Measurements from ENCODE around the gene RSBN1. TPM values are rescaled to one million over a fixed set of nuclear protein-coding genes. Genes with fewer than 3 reads are reported as not detected.

The RSBN1 gene
- total RNA-seq, 4 donors from 2014 or later: 17.1 to 29.1 (median 22.2) TPM

- 97% methylated on average over 6 of the region's 6 CpGs for WGBS
- peaks cover 43% of the 10 kb centered on the region for H3K4me1 ChIP-seq
These were observed 7.1 kb downstream of the RSBN1 start for GRCh38 chr1:113805256-113805531.

GRCh38 chr1:113804421-113805255 is 7.6 kb downstream of the RSBN1 start:
- peaks cover 40% of the 10 kb centered on the region for H3K4me1 ChIP-seq
- 67% methylated on average over 8 of the region's 8 CpGs for WGBS

More at GRCh38 chr1:113805256-113805531, 7.1 kb downstream of the RSBN1 start:
- DNase-seq (ENCODE audit: low spot score in 2 of 2): no peak
- no peak overlapping the region for H3K27ac ChIP-seq
- TF ChIP-seq EP300 (IDR thresholded peaks at IDR 0.05) (no peak), POLR2AphosphoS5 (IDR thresholded peaks at IDR 0.05) (no peak), POLR2A (IDR thresholded peaks at IDR 0.05) (no peak)
- no peaks in the 10 kb centered on the region for H3K9me3 ChIP-seq
- no peaks in the 10 kb centered on the region for H3K27me3 ChIP-seq
- H3K36me3 ChIP-seq: no peaks in the 10 kb centered on the region
- no peak overlapping the region for H3K4me3 ChIP-seq

GRCh38 chr1:113802367-113803007 is 9.8 kb downstream of the RSBN1 start:
- no peaks in the 10 kb centered on the region for H3K9me3 ChIP-seq
- no peak overlapping the region for H3K4me3 ChIP-seq
- H3K36me3 ChIP-seq: peaks cover 2% of the 10 kb centered on the region
- peaks cover 28% of the 10 kb centered on the region for H3K4me1 ChIP-seq
- WGBS: 95% methylated on average over 3 of the region's 3 CpGs
- DNase-seq (ENCODE audit: low spot score in 2 of 2): no peak
- no peak overlapping the region for H3K27ac ChIP-seq
- no peak for TF ChIP-seq EP300 (IDR thresholded peaks at IDR 0.05)
- no peak for TF ChIP-seq CTCF (IDR thresholded peaks at IDR 0.05)
- TF ChIP-seq POLR2A (IDR thresholded peaks at IDR 0.05): no peak
- no peak for TF ChIP-seq POLR2AphosphoS5 (IDR thresholded peaks at IDR 0.05)
- H3K27me3 ChIP-seq: no peaks in the 10 kb centered on the region

More at GRCh38 chr1:113804421-113805255, 7.6 kb downstream of the RSBN1 start:
- H3K9me3 ChIP-seq: no peaks in the 10 kb centered on the region
- no peak overlapping the region for H3K27ac ChIP-seq
- no peak for DNase-seq (ENCODE audit: low spot score in 2 of 2)
- H3K36me3 ChIP-seq: no peaks in the 10 kb centered on the region
- H3K27me3 ChIP-seq: no peaks in the 10 kb centered on the region
- H3K4me3 ChIP-seq: no peak overlapping the region
- TF ChIP-seq EP300 (IDR thresholded peaks at IDR 0.05): no peak
- no peak for TF ChIP-seq CTCF (IDR thresholded peaks at IDR 0.05)
- TF ChIP-seq POLR2A (IDR thresholded peaks at IDR 0.05): no peak
- no peak for TF ChIP-seq POLR2AphosphoS5 (IDR thresholded peaks at IDR 0.05)

- no peak for DNase-seq (ENCODE audit: low spot score in 2 of 2)
- WGBS: 62% methylated on average over 3 of the region's 3 CpGs
- TF ChIP-seq POLR2A (IDR thresholded peaks at IDR 0.05) (no peak), EP300 (IDR thresholded peaks at IDR 0.05) (no peak), CTCF (IDR thresholded peaks at IDR 0.05) (no peak), POLR2AphosphoS5 (IDR thresholded peaks at IDR 0.05) (no peak)
- Histone ChIP-seq H3K4me3 (no peak overlapping the region), H3K27me3 (no peaks in the 10 kb centered on the region), H3K9me3 (no peaks in the 10 kb centered on the region), H3K36me3 (peaks cover 14% of the 10 kb centered on the region), H3K27ac (no peak overlapping the region), H3K4me1 (peaks cover 28% of the 10 kb centered on the region)
These were observed 11.8 kb downstream of the RSBN1 start for GRCh38 chr1:113800487-113800886.

GRCh38 chr1:113797472-113797871 is 14.8 kb downstream of the RSBN1 start:
- no peak overlapping the region for H3K4me3 ChIP-seq
- 82% methylated on average over 4 of the region's 4 CpGs for WGBS
- peaks cover 13% of the 10 kb centered on the region for H3K4me1 ChIP-seq
- H3K27ac ChIP-seq: no peak overlapping the region
- H3K9me3 ChIP-seq: no peaks in the 10 kb centered on the region
- no peak for TF ChIP-seq CTCF (IDR thresholded peaks at IDR 0.05)
- TF ChIP-seq EP300 (IDR thresholded peaks at IDR 0.05): no peak
- peaks cover 17% of the 10 kb centered on the region for H3K36me3 ChIP-seq
- no peak for DNase-seq (ENCODE audit: low spot score in 2 of 2)
- H3K27me3 ChIP-seq: no peaks in the 10 kb centered on the region
